Stimulated activated CD8-positive, alpha-beta memory T cell treated with anti-CD3 and anti-CD28 coated beads, Interleukin-7, amount 100 ng/mL, for 48 hours (primary cell): ENCODE data around the gene LMO7.
"Not testable (repeated sequence)": the region's sequence is repeated elsewhere in the genome, so short reads cannot be mapped to it uniquely, and the experiment has no call there.

Experiments used
- DNase-seq, 2 donors: peaks; one replicate each; pipeline ENCODE4 v3.0.0-alpha.2; 2020; ENCODE audit warnings: low read depth in 1 of 2; ENCODE audit errors: extremely low read depth in 1 of 2

Gene LMO7

DNA sequence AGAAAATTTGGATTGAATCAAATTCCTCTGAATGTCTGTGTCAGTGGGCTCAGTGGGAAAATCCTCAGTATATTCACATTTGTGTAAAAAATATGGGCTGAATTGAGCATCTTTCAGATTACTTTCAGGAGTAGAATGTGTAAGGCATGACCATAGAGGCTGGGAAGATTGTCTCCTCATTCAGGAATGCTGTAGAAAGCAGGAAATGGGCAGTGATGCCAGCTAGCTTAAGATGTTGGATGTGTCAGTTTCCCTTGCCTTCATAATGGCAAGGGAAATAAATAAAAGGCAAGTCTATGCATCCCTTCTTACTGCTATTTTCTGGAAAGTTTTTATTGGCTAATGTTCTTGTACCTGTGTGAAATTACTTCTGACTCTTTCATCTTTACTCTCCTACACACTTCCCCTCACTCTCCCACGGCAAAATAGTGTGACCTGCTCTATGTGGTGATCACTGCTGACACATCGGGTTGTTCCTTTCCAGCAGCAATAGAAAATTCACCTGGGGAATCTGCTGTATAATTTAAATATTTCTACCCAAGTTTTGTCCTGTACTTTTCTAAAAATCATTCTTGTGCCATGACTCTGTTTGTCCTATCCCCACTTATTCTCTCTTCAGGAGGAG is 103.2 kb downstream of the LMO7 start:
- no peak for DNase-seq

DNA sequence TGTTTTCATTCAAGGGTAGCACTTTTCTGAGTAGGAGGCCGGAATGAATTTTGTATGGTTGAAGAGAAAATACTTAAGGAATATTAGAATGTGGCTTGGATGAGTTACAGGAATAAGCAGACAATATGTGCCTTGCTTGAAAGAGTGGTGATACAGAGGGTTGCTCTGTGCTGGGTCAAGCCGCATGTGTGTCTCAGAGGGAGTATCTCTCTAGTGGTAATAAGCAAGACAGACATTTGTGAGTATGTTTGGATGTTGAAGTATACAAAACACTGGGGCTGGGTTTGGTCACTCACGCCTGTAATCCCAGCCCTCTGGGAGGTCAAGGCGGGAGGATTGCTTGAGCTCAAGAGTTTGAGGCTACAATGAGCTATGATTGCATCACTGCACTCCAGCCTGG is 103.9 kb downstream of the LMO7 start:
- no peak for DNase-seq

DNA sequence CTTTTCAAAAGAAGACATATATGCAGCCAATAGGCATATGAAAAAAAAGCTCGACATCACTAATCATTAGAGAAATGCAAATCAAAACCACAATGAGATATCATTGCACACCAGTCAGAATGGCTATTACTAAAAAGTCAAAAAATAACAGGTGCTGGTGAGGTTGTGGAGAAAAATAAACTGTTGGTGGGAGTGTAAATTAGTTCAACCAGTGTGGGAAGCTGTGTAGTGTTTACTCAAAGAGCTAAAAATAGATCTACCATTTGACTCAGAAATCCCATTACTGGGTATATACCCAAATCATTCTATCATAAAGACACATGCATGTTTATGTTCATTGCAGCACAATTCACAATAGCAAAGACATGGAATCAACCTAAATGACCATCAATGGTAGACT is 106.9 kb downstream of the LMO7 start:
- not testable (repeated sequence) for DNase-seq

DNA sequence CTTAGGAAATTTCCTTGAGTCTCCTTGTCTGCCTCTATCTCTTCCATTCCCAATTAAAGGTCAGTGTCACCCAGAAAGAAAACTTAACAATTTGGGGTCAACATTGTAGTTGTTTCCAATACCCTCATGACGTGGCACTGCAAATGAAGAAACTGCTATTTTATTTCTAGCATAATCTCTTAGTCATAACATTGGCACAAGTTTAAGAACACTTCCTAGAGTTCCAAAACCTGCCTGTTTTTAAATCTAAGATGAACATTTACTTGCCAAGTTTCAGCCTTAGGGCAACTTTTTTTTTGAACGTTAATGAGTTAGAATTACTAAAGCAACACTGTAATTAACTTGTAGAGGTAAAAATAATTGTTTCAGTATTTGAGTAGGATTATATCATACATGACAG is 108.0 kb downstream of the LMO7 start:
- no peak for DNase-seq

DNA sequence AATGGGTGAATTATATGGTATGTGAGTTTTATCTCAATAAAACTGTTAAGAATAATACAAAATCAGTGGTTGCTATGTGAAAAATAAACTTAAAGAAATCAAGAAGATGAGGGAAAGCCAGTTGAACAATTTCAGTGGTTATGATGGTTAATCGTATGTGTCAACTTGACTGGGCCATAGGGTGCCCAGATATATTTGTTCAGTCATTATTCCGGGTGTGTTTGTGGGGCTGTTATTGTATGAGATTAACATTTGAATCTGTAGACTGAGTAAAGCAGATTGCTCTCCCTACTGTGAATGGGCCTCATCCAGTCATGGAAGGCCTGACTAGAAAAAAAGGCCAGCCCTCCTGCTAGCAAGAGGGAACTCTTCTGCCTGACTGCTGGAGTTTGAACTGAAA is 109.3 kb downstream of the LMO7 start:
- no peak for DNase-seq

DNA sequence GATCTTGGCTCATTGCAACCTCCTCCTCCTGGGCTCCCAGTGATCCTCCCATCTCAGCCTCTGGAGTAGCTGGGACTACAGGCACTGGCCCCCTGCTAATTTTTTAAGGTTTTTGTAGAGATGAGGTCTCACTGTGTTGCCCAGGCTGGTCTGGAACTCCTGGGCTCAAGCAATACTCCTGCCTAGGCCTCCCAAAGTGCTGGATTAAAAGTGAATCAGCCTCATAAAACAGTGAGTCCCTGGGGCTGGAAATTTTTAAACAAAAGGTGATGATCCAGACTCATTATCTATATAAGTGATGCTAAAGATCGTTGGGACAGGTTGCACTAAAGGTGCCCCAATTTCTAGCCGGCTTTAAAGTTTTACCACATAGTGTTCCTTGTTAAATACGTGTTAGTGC is 112.7 kb downstream of the LMO7 start:
- DNase-seq = no peak

DNA sequence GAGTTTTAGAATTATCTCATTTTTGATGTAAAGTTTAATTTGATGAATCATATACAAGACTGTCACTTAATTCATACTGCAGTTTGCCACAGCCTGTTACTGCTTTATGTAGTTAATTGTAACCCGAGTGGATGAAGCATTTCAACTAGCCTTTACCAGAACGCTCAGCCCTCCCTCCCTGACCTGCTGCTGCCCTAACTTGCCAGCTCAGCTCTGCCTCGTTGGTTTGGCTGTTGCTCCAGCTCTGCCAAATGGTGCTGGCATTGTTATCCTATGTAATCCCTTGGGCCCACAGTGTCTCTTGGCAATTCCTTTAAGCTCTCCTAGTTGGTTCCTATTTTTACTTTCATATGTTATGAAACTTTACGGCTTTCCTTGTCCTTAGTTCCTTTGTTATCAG is 113.3 kb downstream of the LMO7 start:
- DNase-seq = no peak

DNA sequence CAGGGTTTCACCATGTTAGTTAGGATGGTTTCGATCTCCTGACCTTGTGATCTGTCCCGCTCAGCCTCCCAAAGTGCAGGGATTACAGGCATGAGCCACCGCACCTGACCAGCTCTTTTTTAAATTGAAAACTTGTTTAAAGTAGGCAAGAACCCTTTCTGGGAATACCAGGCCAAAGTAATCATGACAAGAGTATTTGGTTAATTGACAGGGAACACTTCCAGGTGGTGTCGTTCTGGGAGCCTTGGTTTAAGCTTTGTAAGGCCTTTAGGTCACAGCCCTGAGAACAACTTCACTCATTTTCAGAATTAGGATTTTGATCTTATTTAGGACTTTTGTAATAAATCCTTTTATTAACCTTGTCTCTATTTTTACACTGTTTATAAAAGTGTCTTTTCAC is 115.2 kb downstream of the LMO7 start:
- DNase-seq = no peak

DNA sequence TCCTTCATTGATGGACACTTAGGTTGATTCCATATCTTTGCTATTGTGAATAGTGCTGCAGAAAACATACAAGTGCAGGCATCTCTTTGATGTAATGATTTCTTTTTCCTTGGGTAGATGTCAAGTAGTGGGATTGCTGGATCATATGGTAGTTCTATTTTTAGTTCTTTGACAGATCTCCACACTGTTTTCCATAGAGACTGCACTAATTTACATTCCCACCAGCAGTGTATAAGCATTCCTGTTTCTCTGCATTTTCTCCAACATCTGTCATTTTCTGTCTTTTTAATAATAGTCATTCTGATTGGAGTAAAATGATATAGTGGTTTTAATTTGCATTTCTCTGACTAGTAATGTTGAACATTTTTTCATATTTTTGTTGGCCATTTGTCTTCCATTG is 116.7 kb downstream of the LMO7 start:
- DNase-seq = no peak

DNA sequence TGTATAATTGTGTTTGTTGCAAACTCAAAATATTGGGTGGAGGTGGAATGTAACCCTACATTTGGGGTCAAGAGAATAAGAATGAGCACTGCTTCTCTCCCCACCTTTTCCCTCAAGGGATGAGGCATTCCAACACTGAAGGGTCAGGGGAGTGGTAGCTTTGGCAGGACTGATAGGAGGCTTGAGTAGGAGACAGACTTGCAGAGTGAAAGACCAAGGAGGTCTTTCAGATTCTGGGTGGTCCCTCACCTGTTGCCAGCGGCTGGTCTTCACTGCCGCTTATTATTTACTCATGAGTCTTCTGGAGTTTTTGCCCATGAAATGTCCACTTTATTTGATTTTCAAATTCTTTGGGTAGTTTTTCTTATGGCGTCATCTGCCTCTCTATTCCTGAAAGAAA is 118.8 kb downstream of the LMO7 start:
- no peak for DNase-seq

DNA sequence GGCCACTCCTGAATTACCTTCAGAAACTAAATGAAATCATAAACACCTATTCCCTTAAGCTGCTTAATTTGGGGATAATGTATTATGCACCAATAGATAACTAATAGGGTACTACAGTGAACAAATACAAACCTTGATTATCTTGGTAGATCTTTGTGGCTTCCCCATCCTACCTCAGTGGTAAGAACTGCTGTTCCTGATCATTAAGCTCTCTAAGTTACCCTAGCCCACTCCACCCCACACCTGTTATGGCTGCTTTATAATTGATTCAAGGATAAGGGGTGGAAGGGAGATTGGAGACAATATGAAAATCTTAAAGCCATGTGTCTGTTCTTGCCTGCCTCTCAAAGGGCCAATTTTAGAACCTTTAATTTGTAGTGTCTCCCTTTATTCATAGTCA is 121.2 kb downstream of the LMO7 start:
- DNase-seq = no peak

DNA sequence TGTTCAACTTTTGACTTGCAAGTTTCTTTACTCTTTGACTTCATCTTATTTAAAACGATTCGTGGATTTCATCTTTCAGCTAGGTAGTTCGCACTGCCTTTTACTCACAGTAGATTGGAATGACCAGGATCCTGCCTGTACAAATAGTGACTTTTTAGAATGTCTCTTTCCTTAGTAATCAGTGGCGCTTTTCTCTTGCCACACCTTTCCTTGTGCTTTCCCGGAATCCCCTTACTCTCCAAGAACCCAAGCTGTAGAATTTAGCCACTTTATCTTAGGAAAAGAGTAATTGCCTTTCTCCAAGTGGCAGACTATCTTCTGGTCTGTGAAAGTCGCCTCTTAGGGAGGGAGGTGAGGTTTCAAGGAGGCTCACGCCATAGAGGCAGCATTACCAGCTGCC is 123.4 kb downstream of the LMO7 start:
- no peak for DNase-seq

DNA sequence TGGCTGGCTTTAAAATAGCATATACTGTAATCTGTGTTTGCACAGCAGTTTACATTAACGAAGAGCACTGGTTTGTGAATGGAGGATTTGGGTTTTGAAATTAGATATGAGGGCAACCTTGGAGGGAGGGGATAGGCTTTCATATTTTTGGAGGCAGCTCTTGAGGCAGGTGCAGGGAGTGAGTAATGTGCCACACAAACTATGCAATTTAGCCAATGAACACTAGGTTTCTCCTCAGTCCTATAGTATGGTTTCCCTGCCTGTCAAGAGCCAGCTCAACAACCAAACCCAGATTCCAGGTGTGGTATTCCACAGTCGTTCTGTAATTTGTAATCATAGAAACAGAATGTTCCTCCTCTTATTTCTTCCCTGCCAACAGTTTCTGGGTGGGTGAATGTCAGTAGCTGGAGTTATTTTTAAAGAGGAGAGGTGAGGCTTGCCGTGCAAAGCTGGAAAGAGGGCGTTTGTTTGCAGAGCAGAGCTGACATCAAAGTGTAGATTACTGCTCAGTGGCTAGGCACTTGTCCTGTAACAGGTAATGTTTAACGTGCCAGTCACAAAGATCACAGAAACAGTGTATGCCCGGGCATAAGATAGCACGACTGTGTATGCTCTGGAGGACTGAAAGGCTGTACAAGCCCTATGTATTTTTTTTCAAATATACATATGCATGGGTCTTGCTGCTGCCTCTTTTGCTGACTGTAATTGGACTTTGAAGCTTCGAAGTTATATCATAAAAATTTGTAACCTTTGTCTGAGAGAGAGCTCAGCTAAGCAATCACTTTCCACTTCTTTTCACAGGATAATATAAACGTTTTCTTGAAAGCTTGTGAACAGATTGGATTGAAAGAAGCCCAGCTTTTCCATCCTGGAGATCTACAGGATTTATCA is 124.2 kb downstream of the LMO7 start:
- no peak for DNase-seq

DNA sequence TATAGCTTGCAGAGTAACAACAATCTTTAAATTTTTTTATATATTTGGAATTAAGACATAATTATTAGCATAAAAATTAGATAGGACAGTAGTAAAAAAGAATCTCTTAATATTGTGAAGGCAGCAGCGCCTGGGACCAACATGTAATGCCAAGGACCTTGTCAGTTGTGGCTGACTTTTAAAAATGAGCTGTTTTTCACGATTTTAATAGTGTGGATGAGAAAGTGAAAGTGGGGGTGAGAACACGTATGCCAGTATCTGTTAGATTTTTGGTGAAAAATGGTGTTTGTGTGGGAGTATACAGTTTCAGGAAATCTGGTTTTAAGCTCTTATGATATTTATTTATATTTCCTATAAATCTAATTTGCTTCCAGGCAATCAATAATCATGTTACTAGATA is 125.2 kb downstream of the LMO7 start:
- no peak for DNase-seq

DNA sequence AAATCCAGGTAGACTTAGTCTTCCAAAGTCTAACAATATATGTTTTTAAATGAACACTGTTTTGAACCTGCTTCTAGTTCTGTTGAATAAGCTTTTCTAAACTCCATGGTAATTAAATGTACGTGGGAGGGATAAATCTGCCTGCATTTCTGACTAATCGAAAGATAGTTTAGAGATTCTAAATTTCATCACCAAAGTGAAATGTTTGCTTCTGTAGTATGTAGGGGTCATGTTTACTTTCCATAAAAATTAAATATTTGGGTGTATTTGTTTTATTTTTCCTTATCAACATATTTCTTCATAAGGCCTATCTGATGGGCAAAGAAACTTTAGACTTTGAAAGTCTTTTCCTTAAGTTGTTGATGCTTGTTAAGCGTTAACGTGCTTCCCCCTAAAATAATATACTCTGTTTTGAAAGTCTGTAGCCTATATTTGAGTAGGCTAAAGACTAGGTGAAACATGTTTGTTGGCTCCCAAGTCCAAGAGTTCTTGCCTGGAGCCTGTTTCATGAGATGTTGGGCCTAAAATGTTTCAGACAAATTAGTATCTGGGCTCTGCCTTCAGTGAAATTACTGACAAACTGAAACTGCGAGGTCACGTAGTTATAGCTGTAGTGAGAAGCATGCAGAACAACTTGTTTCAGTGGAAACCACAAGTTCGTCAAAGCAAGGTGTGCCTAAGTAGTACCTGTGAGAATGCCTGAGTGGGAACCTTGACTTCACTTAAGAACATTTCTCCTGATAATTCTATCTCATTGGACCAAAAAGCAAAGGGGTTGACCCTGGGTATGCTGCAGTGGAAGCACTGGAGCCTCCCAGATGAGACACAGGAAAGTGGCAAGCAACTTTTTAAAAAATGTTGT is 126.2 kb downstream of the LMO7 start:
- DNase-seq = no peak

DNA sequence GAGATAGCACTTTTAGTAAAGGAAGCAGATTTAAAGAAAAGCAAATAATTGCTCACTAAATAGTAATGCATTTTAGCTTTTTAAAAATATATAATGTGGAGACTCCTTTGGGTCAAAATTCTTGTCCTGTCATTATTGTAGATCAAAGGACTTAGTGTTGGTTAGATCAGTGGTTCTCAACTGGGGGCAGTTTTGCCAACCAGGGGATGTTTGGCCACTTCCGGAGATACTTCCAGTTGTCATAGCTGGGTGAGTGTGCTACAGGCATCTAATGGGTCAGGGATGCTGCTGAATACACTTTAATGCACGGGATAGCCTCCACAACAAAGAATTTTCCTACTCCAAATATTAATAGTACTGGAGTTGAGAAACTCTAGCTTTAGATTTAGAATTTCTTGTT is 126.8 kb downstream of the LMO7 start:
- no peak for DNase-seq

DNA sequence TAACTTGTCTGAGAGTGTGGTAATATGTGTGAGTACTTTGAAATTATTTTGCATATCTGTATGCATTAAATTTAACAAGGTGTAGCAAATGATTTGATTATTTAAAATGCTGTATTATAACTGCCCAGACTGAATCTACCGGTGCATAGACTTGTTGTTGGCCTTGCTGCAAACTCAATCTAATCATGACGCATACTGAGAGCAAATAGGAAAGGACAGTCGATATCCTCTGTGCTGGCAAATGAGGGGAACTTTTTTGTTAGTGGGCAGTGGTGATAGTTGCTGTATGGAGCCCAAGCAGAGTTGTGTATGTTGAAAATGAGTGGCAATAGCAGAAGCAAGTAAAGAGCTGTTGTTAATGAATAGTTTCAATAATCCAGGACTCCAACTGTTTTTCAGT is 127.4 kb downstream of the LMO7 start:
- no peak for DNase-seq

DNA sequence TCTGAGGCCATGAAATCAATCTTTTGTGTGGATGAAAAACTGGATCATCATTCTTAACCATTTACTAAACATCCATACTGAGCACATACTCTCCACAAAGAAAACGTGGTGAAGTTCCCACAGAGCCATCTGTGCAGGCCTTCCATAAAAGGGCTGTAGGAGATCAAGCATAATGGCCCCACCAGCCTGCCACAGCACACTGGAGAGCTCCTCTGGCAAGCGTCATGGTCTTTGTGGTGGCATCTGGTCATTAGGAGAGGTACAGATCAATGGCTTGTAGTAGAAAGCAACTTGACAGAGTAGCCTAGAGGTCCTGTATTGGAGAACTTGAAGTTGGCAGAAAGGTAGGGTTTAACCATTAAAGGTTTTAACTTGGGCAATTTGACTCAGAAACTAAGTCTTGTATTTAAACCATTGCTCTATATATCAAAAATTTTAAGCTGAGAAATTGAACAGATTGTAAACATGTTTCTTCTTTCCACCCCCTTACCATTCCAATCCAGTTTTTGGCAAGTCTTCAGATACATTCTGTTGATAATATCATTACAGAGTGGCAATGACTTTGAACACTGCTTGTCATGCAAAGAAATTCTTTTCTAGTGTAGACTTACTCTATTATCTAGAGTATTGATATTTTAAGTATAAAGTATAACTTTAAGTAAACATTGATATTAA is 128.3 kb downstream of the LMO7 start:
- no peak for DNase-seq

DNA sequence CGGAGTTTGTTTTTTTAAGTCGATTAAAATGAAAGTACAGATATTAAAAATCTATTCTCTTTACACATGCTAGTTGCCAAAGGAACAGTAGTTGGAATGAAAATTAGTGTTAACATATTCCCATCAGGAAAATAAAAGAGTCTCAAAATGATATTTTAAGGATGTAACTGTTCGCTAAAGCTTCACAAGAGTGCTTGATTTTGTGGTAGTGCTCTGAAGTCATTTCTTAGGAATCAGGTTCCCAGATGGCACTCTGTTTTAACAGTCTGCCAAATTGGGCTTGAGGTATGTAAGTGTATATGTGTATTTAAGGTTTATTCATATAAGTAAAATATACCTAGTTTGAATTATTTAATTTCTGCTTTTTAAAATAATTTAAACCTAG is 128.8 kb downstream of the LMO7 start:
- no peak for DNase-seq

DNA sequence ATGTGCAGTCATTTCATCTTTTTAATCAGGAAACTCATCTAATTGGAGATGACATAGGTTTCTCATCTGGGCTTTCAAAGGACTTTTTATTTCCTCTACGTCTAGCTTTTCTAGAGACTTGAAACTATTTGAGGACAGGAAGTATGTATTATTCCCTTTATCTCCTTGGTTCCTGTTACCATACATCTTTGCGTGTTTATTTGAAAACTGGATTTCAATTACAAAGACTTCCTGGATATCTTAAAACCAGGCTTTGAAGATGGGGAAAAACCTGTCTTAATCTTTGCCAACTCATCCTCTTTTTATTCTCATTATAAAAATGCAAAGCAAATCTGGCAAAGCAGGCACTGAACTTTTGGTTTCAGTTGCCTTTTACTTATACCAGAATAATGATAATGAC is 130.5 kb downstream of the LMO7 start:
- DNase-seq = no peak
